NCI-H2227 (cell line): Measurements from ENCODE around the gene TLE1.
"Not testable (repeated sequence)": the region's sequence is repeated elsewhere in the genome, so short reads cannot be mapped to it uniquely, and the experiment has no call there.

ENCODE experiments used
- DNase-seq: peaks from one replicate; lab custom pipeline; 2025; ENCODE audit not compliant: unreplicated experiment; lab: John Stamatoyannopoulos, UW

TLE1 gene

GRCh38 chr9:81602887-81603680 lies 86.3 kb downstream of the TLE1 start:
- no peak for DNase-seq

- no peak for DNase-seq
Measured at GRCh38 chr9:81601639-81602623, 87.4 kb downstream of the TLE1 start.

GRCh38 chr9:81600631-81601030 lies 88.7 kb downstream of the TLE1 start:
- no peak for DNase-seq

GRCh38 chr9:81599837-81600236 lies 89.5 kb downstream of the TLE1 start:
- DNase-seq, result no peak

- DNase-seq, result no peak
Measured at GRCh38 chr9:81598811-81599210, 90.5 kb downstream of the TLE1 start.

- no peak for DNase-seq
Measured at GRCh38 chr9:81598123-81598497, 91.2 kb downstream of the TLE1 start.

- no peak for DNase-seq
Measured at GRCh38 chr9:81597419-81598122, 91.8 kb downstream of the TLE1 start.

- no peak for DNase-seq
Measured at GRCh38 chr9:81596679-81597418, 92.5 kb downstream of the TLE1 start.

GRCh38 chr9:81595887-81596543 lies 93.3 kb downstream of the TLE1 start:
- DNase-seq, result no peak

GRCh38 chr9:81595293-81595692 lies 94.1 kb downstream of the TLE1 start:
- DNase-seq, result not testable (repeated sequence)

GRCh38 chr9:81594415-81594814 lies 94.9 kb downstream of the TLE1 start:
- DNase-seq, result no peak

GRCh38 chr9:81592887-81593266 lies 96.5 kb downstream of the TLE1 start:
- no peak for DNase-seq

- DNase-seq, result no peak
Measured at GRCh38 chr9:81591791-81592190, 97.6 kb downstream of the TLE1 start.

- no peak for DNase-seq
Measured at GRCh38 chr9:81590688-81591087, 98.7 kb downstream of the TLE1 start.

GRCh38 chr9:81589819-81590218 lies 99.5 kb downstream of the TLE1 start:
- no peak for DNase-seq

- no peak for DNase-seq
Measured at GRCh38 chr9:81589392-81589791, 100.0 kb downstream of the TLE1 start.

- no peak for DNase-seq
Measured at GRCh38 chr9:81588148-81588871, 101.0 kb downstream of the TLE1 start.

- no peak for DNase-seq
Measured at GRCh38 chr9:81586786-81587185, 102.6 kb downstream of the TLE1 start.

GRCh38 chr9:81585191-81585763 lies 104.1 kb downstream of the TLE1 start:
- no peak for DNase-seq
